Esophagus muscularis mucosa (tissue), 4 donors: ENCODE results near the gene KRT86.

Source experiments
- CTCF ChIP-seq, 3 experiments: fragments of 200-600 bp in 2 of 3; fragments of 450-650 bp in 1 of 3; sonication (generic) in 2 of 3; IDR thresholded peaks; one replicate each; pipeline ENCODE4 v1.5.1; 2017 to 2019; ENCODE audit warnings: antibody characterized with exemption in 3 of 3, mild to moderate bottlenecking in 2 of 3, moderate library complexity in 1 of 3
- EP300 ChIP-seq: sonication (generic); formaldehyde crosslinking; IDR thresholded peaks from one replicate; pipeline ENCODE4 v1.6.1; 2017; ENCODE audit warnings: antibody characterized with exemption
- POLR2A ChIP-seq: fragments of 450-650 bp; IDR thresholded peaks from one replicate; pipeline ENCODE4 v1.6.1; 2017; ENCODE audit warnings: antibody characterized with exemption, moderate library complexity, mild to moderate bottlenecking, low read depth
- POLR2AphosphoS5 ChIP-seq, 2 donors: sonication (generic); formaldehyde crosslinking; IDR thresholded peaks; one replicate each; pipeline ENCODE4 v1.6.1; 2017; ENCODE audit warnings: antibody characterized with exemption in 2 of 2

- no peak for TF ChIP-seq CTCF (IDR thresholded peaks at IDR 0.05)
- TF ChIP-seq POLR2AphosphoS5 (IDR thresholded peaks at IDR 0.05): no peak
- TF ChIP-seq EP300: no peak
- TF ChIP-seq POLR2A: no peak
Measured at GRCh38 chr12:52228366-52228765, 46.1 kb upstream of the KRT86 start.
